ENCODE results near the gene RTL5.

Gene RTL5

DNA sequence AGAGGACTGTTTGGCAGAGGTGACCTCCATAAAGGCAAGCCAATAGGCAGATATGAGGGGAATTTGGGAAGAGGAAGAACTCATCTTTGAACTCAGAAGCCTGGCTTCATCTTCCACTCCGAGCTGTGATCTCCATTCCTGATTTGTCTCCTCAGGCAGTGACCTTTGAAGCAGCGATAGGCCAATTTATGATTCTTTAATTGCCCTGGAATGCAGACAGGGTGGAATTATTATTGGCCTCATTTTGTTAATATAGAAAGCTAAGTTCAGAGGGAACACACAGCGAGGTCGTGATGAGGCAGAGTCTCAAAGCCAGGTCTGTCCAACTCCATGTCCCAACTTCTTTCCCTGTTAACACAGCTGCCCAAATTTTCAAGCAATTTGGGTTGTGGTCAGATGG is 16.9 kb downstream of the RTL5 start (continued):
- TF ChIP-seq BACH2 (CRISPR knock-in tag; IDR thresholded peaks at IDR 0.05; ENCODE audit: borderline replicate concordance): no peak
- TF ChIP-seq, protein P1, sequence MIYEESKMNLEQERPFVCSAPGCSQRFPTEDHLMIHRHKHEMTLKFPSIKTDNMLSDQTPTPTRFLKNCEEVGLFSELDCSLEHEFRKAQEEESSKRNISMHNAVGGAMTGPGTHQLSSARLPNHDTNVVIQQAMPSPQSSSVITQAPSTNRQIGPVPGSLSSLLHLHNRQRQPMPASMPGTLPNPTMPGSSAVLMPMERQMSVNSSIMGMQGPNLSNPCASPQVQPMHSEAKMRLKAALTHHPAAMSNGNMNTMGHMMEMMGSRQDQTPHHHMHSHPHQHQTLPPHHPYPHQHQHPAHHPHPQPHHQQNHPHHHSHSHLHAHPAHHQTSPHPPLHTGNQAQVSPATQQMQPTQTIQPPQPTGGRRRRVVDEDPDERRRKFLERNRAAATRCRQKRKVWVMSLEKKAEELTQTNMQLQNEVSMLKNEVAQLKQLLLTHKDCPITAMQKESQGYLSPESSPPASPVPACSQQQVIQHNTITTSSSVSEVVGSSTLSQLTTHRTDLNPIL (CRISPR knock-in tag; IDR thresholded peaks at IDR 0.05; ENCODE audit: low read depth): no peak
- TF ChIP-seq ZFP3 (CRISPR knock-in tag; IDR thresholded peaks at IDR 0.05): no peak
- no peak for TF ChIP-seq TOX (CRISPR knock-in tag; IDR thresholded peaks at IDR 0.05; ENCODE audit: borderline replicate concordance)
- no peak for TF ChIP-seq SNAI2 (CRISPR knock-in tag; IDR thresholded peaks at IDR 0.05)

- no peak for TF ChIP-seq ZFP30 (CRISPR knock-in tag; IDR thresholded peaks at IDR 0.05)
- TF ChIP-seq ZNF565 (CRISPR knock-in tag; conservative IDR thresholded peaks at IDR 0.05; ENCODE audit: low read depth): no peak
- TF ChIP-seq PPARA (CRISPR knock-in tag; IDR thresholded peaks at IDR 0.05; ENCODE audit: borderline replicate concordance): no peak
- no peak for TF ChIP-seq RARB (CRISPR knock-in tag; IDR thresholded peaks at IDR 0.05)
- TF ChIP-seq ZC3H10 (CRISPR knock-in tag; IDR thresholded peaks at IDR 0.05): no peak
- TF ChIP-seq PATZ1 (CRISPR knock-in tag; IDR thresholded peaks at IDR 0.05; ENCODE audit: borderline replicate concordance): no peak
- TF ChIP-seq ZNF8 (CRISPR knock-in tag; IDR thresholded peaks at IDR 0.05): no peak
- TF ChIP-seq OSR1 (CRISPR knock-in tag; IDR thresholded peaks at IDR 0.05): no peak
- no peak for TF ChIP-seq ZNF70 (CRISPR knock-in tag; IDR thresholded peaks at IDR 0.05)
- TF ChIP-seq BACH2 (CRISPR knock-in tag; IDR thresholded peaks at IDR 0.05; ENCODE audit: borderline replicate concordance): no peak
- ATAC-seq: no peak
These were observed 17.4 kb downstream of the RTL5 start for GRCh38 chrX:72114306-72114705.

GRCh38 chrX:72113461-72113860 is 18.3 kb downstream of the RTL5 start:
- no peak for TF ChIP-seq TOX (CRISPR knock-in tag; IDR thresholded peaks at IDR 0.05; ENCODE audit: borderline replicate concordance)
- ATAC-seq: no peak

DNA sequence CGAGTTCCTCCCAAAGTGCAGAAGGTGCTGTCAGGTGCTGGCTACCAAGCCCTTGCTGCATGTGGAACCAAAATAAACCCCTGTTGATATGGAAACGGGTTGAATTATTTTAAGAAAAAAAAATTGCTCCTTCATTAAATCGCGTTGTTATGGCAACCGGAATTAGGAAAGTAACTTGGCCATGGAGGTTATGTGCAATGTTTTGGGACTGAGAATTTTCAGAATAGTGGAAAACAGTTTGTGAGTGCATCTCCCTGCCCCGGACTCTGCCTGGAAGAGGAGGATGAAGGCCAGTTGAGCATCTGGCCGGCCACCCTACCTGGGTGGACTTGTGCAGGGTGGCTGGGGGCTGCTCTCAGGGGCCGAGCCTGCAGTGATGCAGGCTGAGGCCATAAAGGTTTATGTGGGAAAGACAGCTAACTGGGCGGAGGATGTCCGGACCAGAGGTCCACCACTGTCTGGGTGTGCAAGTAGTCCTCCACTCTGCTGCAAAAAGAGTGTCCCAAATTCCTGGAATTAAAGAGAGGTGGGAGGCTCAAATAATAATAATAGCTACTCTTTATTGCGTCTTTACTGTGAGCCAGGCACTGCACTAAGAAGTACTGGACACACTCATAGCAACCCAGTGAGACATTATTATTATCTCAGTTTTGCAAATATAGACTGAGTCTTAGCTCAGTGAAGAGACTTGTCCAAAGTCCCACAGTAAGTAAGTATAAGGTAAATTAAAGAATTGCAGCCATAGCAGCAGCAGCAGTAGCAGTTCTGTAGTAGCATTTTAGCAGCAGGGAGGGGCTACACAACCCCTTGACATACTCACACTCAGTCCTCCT is 20.6 kb downstream of the RTL5 start:
- no peak; the same call in 2 of the 3 replicates for ATAC-seq
- TF ChIP-seq OSR1 (CRISPR knock-in tag; IDR thresholded peaks at IDR 0.05): no peak
- TF ChIP-seq GLIS3 (CRISPR knock-in tag; IDR thresholded peaks at IDR 0.05): no peak
- TF ChIP-seq, protein P1 (CRISPR knock-in tag; IDR thresholded peaks at IDR 0.05; ENCODE audit: low read depth): no peak
- TF ChIP-seq BACH2 (CRISPR knock-in tag; IDR thresholded peaks at IDR 0.05; ENCODE audit: borderline replicate concordance): no peak
- no peak for TF ChIP-seq PPARA (CRISPR knock-in tag; IDR thresholded peaks at IDR 0.05; ENCODE audit: borderline replicate concordance)
- TF ChIP-seq ZNF565 (CRISPR knock-in tag; conservative IDR thresholded peaks at IDR 0.05; ENCODE audit: low read depth): no peak
- no peak for TF ChIP-seq ZC3H10 (CRISPR knock-in tag; IDR thresholded peaks at IDR 0.05)
- TF ChIP-seq TOX (CRISPR knock-in tag; IDR thresholded peaks at IDR 0.05; ENCODE audit: borderline replicate concordance): no peak
- TF ChIP-seq TCF4 (CRISPR knock-in tag; IDR thresholded peaks at IDR 0.05; ENCODE audit: borderline replicate concordance): no peak
- no peak for TF ChIP-seq ZFP3 (CRISPR knock-in tag; IDR thresholded peaks at IDR 0.05)
- TF ChIP-seq, protein P2, sequence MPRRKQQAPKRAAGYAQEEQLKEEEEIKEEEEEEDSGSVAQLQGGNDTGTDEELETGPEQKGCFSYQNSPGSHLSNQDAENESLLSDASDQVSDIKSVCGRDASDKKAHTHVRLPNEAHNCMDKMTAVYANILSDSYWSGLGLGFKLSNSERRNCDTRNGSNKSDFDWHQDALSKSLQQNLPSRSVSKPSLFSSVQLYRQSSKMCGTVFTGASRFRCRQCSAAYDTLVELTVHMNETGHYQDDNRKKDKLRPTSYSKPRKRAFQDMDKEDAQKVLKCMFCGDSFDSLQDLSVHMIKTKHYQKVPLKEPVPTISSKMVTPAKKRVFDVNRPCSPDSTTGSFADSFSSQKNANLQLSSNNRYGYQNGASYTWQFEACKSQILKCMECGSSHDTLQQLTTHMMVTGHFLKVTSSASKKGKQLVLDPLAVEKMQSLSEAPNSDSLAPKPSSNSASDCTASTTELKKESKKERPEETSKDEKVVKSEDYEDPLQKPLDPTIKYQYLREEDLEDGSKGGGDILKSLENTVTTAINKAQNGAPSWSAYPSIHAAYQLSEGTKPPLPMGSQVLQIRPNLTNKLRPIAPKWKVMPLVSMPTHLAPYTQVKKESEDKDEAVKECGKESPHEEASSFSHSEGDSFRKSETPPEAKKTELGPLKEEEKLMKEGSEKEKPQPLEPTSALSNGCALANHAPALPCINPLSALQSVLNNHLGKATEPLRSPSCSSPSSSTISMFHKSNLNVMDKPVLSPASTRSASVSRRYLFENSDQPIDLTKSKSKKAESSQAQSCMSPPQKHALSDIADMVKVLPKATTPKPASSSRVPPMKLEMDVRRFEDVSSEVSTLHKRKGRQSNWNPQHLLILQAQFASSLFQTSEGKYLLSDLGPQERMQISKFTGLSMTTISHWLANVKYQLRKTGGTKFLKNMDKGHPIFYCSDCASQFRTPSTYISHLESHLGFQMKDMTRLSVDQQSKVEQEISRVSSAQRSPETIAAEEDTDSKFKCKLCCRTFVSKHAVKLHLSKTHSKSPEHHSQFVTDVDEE (CRISPR knock-in tag; IDR thresholded peaks at IDR 0.05): no peak
- TF ChIP-seq CSDC2 (CRISPR knock-in tag; IDR thresholded peaks at IDR 0.05): no peak
- no peak for TF ChIP-seq PATZ1 (CRISPR knock-in tag; IDR thresholded peaks at IDR 0.05; ENCODE audit: borderline replicate concordance)
- no peak for TF ChIP-seq RARB (CRISPR knock-in tag; IDR thresholded peaks at IDR 0.05)
- TF ChIP-seq POU6F1 (CRISPR knock-in tag; IDR thresholded peaks at IDR 0.05; ENCODE audit: borderline replicate concordance, low read depth): no peak
- no peak for TF ChIP-seq SNAI2 (CRISPR knock-in tag; IDR thresholded peaks at IDR 0.05)
- TF ChIP-seq, protein P3, sequence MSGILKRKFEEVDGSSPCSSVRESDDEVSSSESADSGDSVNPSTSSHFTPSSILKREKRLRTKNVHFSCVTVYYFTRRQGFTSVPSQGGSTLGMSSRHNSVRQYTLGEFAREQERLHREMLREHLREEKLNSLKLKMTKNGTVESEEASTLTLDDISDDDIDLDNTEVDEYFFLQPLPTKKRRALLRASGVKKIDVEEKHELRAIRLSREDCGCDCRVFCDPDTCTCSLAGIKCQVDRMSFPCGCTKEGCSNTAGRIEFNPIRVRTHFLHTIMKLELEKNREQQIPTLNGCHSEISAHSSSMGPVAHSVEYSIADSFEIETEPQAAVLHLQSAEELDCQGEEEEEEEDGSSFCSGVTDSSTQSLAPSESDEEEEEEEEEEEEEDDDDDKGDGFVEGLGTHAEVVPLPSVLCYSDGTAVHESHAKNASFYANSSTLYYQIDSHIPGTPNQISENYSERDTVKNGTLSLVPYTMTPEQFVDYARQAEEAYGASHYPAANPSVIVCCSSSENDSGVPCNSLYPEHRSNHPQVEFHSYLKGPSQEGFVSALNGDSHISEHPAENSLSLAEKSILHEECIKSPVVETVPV (CRISPR knock-in tag; IDR thresholded peaks at IDR 0.05): no peak
- TF ChIP-seq ZNF70 (CRISPR knock-in tag; IDR thresholded peaks at IDR 0.05): no peak
